WERI-Rb-1 (cell line): ENCODE results near the gene ZNF728.
"Not testable (repeated sequence)": the region's sequence is repeated elsewhere in the genome, so short reads cannot be mapped to it uniquely, and the experiment has no call there.

Experiments used
- DNase-seq: peaks from one replicate; pipeline ENCODE4 v3.0.0-alpha.2; 2020
- H3K27ac ChIP-seq: fragments of 250-450 bp; sonication (Bioruptor Pico); 2 replicates; pipeline ENCODE4 v1.5.1; 2020; ENCODE audit warnings: mild to moderate bottlenecking, moderate library complexity
- H3K27me3 ChIP-seq: fragments of 250-450 bp; sonication (Bioruptor Pico); 2 replicates; pipeline ENCODE4 v1.5.1; 2021; ENCODE audit warnings: mild to moderate bottlenecking, low read depth, moderate library complexity; ENCODE audit not compliant: insufficient read depth, severe bottlenecking
- H3K36me3 ChIP-seq: fragments of 250-450 bp; sonication (Bioruptor Pico); 2 replicates; pipeline ENCODE4 v1.5.1; 2020; ENCODE audit warnings: mild to moderate bottlenecking, moderate library complexity
- H3K4me3 ChIP-seq: 2 replicates; pipeline ENCODE4 v1.5.1; 2011; ENCODE audit warnings: low read depth, mild to moderate bottlenecking, control low read depth, low read length
- H3K9me3 ChIP-seq: fragments of 250-450 bp; sonication (Bioruptor Pico); 2 replicates; pipeline ENCODE4 v1.5.1; 2021; ENCODE audit warnings: mild to moderate bottlenecking, moderate library complexity; ENCODE audit not compliant: severe bottlenecking
- TF ChIP-seq, protein P1 (sequence below): IDR thresholded peaks from 2 replicates; pipeline ENCODE4 v1.5.1; 2011; ENCODE audit warnings: low read depth, mild to moderate bottlenecking, control low read depth, inconsistent platforms, low read length

ZNF728 gene

DNA sequence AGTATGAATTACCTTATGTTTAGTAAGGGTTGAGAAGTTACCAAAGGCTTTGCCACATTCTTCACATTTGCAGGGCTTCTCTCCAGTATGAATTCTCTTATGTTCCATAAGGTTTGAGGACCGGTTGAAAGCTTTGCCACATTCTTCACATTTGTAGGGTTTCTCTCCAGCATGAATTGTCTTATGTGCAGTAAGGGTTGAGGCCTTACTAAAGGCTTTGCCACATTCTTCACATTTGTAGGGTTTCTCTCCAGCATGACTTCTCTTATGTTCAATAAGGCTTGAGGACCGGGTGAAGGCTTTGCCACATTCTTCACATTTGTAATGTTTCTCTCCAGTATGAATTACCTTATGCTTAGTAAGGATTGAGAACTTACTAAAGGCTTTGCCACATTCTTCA is 26.7 kb downstream of the ZNF728 start:
- H3K9me3 ChIP-seq = peaks cover 18% of the 10 kb centered on the region
- no peak overlapping the region for H3K4me3 ChIP-seq
- no peaks in the 10 kb centered on the region for H3K27me3 ChIP-seq
- H3K36me3 ChIP-seq = no peaks in the 10 kb centered on the region
- DNase-seq = no peak
- H3K27ac ChIP-seq = no peak overlapping the region
- TF ChIP-seq, protein P1, sequence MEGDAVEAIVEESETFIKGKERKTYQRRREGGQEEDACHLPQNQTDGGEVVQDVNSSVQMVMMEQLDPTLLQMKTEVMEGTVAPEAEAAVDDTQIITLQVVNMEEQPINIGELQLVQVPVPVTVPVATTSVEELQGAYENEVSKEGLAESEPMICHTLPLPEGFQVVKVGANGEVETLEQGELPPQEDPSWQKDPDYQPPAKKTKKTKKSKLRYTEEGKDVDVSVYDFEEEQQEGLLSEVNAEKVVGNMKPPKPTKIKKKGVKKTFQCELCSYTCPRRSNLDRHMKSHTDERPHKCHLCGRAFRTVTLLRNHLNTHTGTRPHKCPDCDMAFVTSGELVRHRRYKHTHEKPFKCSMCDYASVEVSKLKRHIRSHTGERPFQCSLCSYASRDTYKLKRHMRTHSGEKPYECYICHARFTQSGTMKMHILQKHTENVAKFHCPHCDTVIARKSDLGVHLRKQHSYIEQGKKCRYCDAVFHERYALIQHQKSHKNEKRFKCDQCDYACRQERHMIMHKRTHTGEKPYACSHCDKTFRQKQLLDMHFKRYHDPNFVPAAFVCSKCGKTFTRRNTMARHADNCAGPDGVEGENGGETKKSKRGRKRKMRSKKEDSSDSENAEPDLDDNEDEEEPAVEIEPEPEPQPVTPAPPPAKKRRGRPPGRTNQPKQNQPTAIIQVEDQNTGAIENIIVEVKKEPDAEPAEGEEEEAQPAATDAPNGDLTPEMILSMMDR = no peak

DNA sequence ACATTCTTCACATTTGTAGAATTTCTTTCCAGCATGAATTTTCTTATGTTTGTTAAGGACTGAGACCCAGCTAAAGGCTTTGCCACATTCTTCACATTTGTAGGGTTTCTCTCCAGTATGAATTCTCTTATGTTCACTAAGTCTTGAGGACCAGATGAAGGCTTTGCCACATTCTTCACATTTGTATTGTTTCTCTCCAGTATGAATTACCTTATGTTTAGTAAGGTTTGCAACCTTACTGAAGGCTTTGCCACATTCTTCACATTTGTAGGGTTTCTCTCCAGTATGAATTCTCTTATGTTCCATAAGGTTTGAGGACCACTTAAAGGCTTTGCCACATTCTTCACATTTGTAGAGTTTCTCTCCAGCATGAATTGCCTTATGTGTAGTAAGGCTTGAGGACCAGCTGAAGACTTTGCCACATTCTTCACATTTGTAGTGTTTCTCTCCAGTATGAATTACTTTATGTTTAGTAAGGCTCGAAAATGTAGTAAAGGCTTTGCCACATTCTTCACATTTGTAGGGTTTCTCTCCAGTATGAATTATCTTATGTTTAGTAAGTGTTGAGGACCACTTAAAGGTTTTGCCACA is 27.3 kb downstream of the ZNF728 start:
- H3K4me3 ChIP-seq, H3K27ac ChIP-seq, H3K36me3 ChIP-seq, H3K27me3 ChIP-seq, DNase-seq: not testable (repeated sequence)
- peaks cover 18% of the 10 kb centered on the region for H3K9me3 ChIP-seq

DNA sequence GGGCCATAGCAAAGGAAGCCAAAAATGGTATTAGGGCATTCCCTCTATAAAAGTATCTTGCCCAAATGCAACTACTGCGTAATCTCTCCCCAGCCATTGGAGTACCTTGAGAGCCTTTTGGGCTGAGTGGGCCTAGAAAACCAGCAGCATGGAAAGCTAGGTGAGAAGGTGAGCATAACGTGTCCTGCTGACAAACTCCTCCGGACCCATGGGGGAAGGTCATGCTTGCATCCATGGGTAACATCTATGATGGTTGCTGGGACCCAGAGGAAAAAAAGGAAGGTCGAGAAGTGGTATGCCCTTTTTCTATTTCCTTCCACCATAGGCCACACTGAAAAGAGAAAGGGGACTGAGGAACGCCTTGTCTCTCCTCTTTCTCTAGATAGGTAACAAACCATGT is 57.4 kb downstream of the ZNF728 start:
- no peaks in the 10 kb centered on the region for H3K27me3 ChIP-seq
- H3K36me3 ChIP-seq = no peaks in the 10 kb centered on the region
- TF ChIP-seq, protein P1 = no peak
- peaks cover 4% of the 10 kb centered on the region for H3K9me3 ChIP-seq
- DNase-seq = no peak
- no peak overlapping the region for H3K4me3 ChIP-seq
- no peak overlapping the region for H3K27ac ChIP-seq

DNA sequence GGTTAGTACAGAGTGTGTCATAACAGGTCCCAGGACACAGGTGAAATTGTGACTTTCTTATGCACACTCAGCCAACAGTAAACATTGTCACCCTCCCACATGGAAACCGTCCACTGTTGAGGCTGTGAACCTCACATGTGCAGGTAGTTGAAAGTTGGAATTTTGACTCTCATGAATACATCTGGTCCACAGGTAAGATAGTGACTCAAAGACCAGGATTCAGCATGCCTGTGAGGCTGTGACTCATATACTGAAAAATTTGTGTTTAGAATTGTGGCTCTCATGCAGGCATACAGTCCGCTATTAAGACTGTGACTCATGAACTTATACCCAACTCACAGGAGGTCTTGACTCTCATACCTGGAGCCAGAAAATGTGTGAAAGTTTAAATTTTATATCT is 67.8 kb downstream of the ZNF728 start:
- H3K36me3 ChIP-seq = no peaks in the 10 kb centered on the region
- DNase-seq = no peak
- H3K9me3 ChIP-seq = no peaks in the 10 kb centered on the region
- H3K4me3 ChIP-seq = no peak overlapping the region
- TF ChIP-seq, protein P1 = no peak
- H3K27ac ChIP-seq = no peak overlapping the region
- H3K27me3 ChIP-seq = no peaks in the 10 kb centered on the region

DNA sequence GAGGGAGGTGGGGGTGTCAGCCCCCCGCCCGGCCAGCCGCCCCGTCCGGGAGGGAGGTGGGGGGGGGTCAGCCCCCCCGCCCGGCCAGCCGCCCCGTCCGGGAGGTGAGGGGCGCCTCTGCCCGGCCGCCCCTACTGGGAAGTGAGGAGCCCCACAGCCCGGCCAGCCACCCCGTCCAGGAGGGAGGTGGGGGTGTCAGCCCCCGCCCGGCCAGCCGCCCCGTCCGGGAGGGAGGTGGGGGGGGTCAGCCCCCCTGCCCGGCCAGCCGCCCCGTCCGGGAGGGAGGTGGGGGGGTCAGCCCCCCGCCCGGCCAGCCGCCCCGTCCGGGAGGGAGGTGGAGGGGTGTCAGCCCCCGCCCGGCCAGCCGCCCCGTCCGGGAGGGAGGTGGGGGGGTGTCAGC is 75.4 kb downstream of the ZNF728 start:
- not testable (repeated sequence) for H3K27ac ChIP-seq, H3K27me3 ChIP-seq, DNase-seq, H3K36me3 ChIP-seq, H3K4me3 ChIP-seq, H3K9me3 ChIP-seq

DNA sequence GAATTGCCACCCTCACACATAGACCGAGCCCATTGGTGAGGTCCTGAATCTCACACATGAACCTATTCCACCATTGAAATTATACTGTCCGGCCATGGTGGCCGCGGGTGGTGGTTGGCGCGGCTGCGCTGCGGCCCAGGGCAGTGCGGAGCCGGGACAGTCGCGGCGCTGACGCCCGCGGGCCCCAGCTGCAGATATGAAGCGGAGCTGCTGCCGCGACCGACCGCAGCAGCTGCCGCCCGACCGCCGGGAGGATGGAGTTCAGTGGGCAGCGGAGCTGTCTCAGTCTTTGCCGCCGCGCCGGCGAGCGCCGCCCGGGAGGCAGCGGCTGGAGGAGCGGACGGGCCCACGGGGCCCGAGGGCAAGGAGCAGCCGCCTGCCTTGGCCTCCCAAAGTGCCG is 77.8 kb downstream of the ZNF728 start:
- not testable (repeated sequence) for DNase-seq, H3K27ac ChIP-seq, H3K27me3 ChIP-seq, H3K4me3 ChIP-seq, H3K9me3 ChIP-seq, H3K36me3 ChIP-seq
